Fibroblast of the conjunctiva (primary cell): ENCODE results near the gene AMMECR1.

Source experiments
- DNase-seq: peaks from one replicate; pipeline ENCODE4 v3.0.0-alpha.2; 2010; ENCODE audit warnings: low read depth

The AMMECR1 gene

DNA sequence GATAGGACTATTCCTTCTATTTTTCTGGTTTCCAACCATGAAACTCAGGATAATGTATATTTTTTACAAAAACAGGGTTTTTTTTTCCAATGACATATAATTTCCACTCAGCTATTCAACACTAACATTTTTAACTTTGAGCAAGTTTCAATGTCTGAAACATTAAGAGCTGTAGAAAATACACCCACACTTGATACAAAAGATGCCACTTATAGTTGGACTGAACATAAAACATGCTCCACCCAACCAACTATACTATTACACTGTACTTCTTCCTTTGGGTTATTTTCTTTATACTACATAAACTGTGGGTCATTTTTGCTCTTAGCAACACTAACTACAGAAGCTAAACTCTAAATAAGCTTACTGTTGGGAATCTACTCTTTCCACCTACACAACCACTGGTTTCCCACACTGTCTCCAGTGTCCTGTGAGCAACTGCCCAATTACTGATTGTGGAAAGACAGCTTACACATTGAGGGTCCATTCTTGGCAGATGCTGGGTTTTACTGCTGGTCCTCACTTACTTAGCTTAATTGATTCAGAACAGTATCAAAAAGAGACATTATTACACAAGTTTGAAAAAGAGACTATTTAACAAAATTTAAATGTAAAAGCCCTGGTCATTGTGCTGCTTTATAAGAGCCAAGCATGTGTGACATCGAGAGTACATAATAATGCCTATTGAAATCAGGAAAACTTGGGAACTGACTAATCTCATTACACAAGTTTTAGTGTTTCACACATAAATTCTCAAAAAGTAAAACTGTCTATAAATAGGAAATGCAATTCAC is 6.3 kb downstream of the AMMECR1 start:
- no peak for DNase-seq

DNA sequence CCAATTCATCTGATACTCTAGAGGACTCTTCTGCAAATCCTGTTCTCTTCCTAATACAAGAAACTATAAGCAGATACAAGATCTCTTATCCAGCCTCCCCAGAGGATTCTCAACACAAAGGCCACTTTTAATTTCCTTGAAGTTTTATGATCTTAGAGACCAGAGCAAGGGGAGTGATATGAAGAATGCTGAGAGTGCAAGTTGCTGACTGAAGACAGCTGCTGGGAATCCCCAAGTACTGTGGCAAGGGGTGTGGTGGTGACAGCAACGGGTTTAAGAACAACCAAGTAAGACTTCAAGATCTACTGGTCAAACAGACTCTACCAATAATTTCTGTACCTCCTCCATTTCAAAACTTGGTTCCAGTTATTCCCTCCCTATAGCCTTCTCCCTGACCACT is 7.0 kb downstream of the AMMECR1 start:
- DNase-seq, result no peak

DNA sequence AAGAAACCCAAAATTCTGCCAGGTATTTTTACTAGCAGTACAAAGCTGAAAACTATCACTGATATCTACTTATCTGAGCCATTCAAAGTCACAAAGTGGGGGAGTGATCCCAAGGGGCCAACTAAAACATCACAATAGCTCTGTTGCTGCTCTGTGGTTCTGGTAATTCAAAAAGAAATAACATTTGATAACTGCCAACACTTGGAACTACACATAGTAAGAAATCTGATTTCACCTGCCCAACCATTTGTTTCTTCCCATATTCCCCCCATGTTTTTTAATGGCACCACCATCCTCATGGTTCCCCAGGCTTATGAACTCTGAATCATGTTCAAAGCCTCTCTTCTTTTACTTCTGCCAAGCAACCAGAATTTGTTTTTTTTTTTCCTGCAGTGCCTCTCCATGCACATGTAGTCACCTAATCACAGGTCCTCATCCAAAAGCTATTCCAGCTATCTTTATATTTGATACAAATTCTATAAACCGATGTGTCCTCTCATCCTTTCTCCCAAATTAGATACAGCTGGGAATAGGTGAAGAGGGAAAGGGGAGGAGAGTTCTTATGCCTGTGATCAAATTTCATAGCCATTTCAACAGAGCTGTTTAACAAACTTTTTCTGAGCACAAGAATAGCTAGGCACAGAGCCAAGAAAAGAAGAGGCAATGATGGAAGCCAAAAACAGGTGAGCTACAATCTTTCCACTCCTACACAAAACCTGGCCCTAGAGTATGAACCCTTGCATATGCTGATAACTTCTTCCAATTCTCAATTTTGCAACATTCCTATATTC is 7.7 kb downstream of the AMMECR1 start:
- DNase-seq, result no peak

DNA sequence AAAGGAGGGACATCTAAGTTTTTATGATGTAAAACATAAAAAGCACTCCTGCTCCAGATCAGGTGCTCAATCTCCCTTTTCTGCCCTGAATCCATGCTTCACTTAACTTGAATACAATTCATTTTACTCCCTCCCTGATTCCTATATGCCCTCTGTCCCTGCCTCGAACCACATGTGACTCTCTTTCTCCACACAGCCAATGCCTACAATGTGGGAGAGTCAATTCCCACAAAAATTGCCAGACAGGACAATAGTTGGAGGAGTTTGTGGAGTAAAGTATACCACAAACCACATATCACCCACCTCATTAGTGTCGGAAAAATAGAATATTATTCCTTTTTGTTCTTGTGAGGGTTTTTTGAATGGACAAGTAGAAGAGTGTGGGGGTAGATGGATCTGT is 9.7 kb downstream of the AMMECR1 start:
- DNase-seq, result no peak

DNA sequence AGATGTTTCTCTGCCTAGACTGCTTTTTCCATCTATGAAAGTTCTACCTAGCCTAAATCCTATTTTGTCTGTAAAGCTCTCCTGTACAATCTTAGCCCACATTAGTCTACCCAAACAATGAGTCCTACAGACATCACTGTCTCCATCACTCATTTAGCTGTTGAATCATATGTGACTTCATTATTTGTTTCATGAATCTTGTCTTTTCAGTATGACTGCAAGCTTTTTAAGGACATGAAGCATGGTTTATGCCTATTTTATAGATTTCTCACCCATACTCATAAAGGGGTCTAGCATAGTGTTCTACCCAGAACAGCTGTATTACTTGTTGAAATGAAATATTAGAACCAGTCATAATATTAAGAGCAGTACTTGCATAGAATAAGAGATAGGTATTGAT is 13.0 kb downstream of the AMMECR1 start:
- no peak for DNase-seq

DNA sequence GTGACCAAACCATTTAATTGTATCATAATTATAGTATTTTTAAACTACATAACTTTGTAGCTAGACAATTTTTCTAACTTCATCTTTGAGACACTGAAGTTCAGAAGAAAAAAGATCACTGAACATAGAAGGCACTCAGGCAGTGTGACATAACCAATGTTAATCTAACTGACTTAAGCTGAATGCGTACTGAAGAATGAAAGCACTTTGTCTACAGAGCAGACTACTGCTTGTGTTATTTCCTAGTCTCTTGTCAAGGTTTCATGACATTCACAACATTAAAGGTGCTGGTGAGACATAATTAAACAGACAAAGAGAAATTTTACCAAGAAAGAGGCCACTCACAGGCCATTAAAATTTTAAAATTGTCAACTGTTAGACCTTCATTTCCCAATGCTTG is 13.5 kb downstream of the AMMECR1 start:
- DNase-seq, result no peak

DNA sequence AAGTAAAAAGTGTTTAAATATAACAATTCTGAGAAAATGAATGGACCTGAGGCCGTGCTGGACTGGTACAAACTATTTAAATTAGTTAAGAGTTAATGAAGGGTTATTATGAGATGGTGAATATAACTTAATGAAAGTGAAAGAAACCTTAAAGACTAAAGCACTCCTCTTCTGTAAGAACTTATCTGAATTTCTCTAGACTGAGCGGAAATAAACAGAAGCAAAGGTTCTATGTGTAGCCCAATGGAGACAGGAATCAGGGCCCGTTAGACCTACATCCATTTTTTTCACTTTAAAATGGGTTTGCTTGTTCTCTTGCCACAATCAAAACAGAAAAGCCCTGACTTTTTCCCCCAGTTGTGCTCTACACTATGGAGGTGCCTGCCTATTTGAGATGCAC is 14.9 kb downstream of the AMMECR1 start:
- no peak for DNase-seq

DNA sequence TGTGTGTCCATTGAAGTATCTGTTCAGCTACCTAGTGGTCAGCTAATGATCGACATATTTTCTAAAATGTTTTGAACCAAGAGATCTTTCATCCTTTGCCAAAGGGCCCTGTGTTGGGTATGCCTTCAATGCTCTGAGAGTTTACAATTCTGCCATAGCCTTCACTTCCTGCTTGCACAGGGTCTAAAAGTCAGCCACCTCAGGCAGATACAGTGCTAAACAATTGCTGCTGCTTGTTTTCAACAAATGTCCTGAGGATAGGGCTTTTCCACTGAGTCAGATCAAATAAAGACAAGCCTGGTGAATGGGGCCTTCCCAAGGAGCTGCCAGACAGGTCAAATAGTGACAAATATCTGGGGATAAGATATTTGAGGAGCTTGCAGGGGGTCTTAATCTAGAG is 16.7 kb downstream of the AMMECR1 start:
- no peak for DNase-seq

DNA sequence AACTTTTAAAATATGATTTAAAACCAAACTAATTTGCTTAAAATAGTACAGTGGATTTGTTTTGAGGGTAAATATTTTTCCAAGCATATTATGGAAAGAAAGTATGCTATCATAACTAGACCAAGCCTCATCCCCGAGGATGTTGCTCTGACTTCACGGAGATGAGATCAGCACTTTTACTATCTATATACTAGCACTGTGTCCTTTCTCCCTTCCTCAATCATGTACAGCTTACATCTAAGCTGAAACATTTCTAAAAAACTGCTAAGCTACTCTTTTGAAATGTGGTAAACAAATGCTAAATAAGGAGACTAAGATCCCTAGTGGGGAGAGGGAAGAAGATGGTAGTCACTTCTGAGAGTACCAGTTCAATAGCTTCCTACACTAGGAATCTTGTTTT is 23.8 kb downstream of the AMMECR1 start:
- DNase-seq, result no peak

DNA sequence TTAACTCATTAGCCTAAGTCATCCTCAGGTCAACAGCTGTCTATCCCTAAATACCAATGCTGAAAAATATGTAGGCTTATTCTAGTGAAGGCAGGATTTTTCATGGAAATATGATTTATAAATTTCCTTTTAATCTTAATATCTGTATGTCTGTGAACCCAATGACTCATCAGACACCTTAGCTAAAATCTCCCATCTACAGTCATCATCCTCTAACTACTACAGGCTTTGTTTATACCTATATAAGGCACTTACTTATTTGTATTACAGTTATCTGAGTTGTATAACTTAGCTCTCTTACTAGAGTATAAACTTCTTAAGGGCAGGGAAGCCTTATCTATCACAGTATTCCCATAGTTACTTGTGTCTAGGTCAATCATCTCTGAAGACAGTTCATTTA is 24.2 kb downstream of the AMMECR1 start:
- no peak for DNase-seq

DNA sequence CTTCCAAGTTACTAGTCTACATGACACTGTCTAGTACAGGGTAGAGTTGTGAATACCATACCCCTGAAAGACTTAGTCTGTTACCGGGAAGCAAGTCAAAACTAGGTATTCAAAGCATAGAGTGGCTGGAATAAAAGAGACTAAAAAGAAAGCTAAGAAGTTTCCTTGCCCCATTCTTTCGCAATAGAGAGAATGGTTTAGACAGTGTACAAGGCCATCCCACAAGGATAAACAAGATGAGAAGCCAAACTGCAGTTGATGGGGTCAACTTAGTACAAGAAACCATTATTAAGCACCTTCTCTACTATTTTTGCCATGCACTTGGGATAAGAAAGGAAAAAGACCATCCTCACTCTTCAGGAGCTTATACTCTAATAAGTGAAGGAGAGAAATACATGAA is 30.3 kb downstream of the AMMECR1 start:
- DNase-seq, result no peak

DNA sequence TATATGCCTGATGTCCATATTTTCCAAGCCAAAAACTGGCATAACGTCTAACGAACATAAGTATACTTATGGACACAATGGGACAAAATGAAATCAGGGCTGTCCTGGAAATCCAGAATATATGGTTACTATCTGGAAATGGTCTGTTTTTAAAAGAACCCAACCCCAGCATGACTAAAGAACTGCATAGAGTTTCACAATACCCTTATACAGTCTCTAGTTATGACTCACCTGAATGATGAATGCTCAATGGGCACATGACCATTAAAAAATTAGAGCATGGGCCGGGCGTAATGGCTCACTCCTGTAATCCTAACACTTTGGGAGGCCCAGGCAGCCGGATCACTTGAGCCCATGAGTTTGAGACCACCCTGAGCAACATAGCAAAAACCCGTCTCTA is 31.8 kb downstream of the AMMECR1 start:
- peak; percentile 68 for DNase-seq

DNA sequence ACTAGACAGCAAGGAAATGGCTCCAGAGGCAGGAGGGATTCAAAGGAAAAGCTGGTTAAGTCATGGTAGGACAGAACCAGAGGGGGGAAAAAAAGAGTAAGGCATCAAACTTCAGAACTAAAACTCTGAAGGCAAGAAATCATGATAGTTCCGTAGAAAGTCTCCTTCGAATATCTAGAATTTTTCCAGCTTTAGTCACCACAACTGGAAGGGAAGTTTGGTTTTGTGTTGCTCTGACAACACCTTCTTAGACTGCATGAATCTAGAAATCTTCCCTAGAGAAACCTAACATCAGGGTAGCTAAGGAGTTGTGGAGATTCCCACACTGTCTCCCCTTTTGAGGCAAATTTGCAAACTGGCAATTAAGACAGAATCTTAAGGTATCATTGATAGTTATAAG is 33.7 kb downstream of the AMMECR1 start:
- DNase-seq, result peak; percentile 58

DNA sequence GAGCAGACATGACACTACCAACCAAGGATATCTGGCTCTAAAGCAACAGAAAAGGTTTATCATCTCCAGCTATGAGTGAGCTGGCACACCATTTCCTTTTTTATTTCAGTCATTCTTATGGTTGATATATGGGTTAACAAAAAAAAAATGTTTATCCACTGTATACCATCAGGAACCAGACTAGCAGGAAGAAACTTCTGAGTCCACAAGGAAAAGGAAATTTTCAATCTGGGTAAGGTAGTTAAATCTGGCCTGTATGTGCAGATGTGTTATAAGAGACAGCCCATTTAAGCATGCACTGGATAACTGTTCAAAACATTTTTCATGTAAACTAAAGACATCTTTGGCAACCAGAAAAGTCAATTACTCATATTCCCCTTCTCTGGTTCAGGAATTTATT is 35.0 kb downstream of the AMMECR1 start:
- DNase-seq, result no peak

DNA sequence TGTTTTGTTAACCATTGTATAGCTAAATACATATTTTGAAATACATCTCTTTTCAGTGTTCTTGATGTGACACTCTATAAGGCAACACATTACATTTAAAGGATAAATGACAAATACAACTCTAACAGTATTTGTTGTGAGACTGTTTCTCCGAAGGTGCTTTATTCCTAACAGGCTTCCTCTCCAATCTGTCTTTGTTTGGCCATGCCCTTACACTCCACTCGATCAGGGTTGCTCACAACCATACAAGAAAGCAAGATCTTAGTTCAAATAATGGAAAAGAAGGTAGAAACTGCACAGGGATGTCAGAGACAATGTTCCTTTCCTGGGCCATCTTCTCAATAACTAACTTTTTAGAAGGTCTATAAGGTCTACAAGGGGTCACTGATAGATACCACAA is 36.5 kb downstream of the AMMECR1 start:
- DNase-seq, result no peak

DNA sequence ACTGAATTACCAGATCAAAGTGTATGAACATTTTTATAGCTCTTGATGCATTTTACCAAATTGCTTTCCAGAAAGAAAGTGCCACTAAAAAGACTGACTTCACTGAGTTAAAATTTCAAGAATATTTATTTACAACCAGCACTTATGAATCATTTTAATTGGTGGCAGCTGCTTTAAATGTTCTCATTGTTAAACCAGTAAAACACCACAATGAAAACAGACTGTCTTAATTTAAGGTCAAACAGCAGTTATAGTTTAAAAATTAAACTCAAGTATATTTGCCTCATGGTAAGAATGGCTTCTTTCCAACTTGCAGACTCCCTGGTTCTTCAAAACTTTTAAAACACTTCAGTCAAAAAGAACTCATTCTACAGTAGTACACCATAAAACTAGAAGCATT is 36.9 kb downstream of the AMMECR1 start:
- DNase-seq, result peak; percentile 52

DNA sequence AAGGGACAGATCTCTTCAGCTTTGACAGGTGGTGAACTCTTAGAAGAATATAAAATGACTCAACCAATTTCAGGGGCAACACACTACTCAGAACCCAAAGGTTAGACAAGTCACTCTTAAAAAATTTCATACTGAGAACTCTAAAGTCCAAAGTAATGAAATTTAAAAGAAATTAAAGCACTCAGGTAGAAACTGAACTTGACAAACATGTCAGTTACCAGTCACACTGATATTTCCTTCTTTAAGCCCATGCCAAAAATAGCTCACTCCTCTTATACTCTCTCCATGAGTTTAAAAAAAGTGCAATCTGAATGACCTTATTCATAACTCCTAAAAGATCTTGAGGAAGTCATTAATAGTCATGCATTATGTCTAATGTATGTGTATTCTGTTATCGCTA is 40.3 kb downstream of the AMMECR1 start:
- DNase-seq, result no peak

DNA sequence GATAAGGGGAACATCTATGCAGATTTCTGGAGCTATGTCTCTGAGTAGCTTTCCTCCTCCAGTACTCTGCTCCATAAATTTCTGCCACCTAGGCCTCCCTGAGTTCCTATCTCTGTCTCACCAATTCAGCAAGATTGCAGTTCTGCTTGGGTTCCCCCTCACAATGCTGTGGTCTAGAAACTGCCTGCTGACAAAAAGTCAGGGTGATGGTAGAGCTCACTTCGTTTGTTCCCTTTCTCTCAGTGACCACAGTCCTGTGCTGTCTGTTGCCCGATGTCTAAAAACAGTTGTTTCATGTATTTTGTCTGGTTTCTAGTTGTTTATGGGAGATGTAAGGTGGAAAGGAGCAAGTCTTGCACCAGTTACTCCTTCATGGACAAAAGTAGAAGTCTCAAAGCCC is 41.1 kb downstream of the AMMECR1 start:
- DNase-seq, result no peak

DNA sequence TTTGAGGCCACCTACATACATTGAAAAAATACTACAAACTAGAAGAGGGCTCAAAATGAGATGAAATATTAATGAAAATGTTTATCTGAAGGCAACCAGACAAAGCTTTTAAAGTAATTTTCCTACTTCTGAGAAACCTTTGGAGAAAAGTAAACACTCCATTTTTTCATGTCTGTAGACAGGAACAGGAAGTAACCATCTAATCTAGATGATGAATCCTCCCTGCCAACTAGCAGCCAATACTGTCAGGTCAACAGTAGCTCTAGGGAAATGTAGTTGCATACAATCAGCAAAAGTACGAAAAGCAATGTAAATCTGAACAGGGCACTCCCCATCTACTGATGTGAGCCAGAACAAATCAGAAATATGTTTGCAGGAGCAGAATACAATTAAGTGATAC is 49.0 kb downstream of the AMMECR1 start:
- DNase-seq, result no peak

DNA sequence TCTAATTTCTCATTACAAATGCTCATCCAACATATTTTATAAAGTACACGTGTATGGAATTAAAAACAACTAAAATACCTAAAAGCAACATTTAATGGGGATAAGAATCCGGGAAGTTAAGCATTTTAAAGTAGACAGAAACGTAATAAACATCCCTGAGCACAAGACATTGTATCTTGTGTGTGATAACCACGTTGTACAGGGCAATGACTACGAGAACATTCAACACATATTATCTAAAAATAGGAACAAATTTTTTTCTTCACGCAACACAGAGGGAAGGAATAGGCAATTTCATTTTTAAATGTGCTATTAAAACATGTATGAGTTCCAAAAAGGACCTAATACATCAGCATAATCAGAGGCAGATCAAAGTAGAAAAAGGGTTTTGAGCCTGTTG is 49.5 kb downstream of the AMMECR1 start:
- DNase-seq, result no peak

DNA sequence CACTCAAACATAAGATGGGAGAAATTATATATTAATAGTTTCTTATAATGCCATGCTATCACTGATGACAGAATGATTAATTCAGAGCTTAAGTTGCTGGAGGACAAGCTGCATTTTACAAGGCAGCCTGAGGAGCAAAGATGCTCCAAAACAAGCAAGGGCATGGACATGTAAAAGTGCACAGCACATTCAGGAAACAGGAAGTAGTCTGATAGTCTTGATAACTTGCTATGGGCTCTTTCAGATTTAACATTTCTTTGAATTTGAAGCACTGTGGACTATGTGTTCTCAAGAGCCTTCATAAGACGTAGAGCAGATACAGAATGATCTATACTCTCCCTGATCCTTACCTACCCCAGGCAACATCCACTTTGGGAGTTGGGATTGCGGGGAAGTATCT is 50.0 kb downstream of the AMMECR1 start:
- no peak for DNase-seq

DNA sequence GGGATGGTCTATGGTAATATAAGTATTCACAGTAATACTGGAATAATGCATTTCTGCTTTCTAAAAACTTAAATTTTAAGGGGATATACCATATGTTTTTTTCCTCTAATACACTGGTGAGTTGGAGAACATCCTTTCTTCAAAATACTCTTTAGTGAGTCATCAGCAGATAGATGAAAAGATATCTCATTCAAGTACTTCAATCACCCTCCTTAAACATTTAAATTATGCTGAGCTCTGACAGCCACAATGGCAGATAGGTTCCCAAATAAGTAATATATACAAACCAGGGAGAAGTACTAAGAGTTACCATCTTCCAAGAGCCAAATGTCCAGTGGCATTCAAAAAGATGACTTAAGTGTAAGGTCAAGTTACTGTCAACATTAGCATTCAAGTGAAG is 52.2 kb downstream of the AMMECR1 start:
- no peak for DNase-seq

DNA sequence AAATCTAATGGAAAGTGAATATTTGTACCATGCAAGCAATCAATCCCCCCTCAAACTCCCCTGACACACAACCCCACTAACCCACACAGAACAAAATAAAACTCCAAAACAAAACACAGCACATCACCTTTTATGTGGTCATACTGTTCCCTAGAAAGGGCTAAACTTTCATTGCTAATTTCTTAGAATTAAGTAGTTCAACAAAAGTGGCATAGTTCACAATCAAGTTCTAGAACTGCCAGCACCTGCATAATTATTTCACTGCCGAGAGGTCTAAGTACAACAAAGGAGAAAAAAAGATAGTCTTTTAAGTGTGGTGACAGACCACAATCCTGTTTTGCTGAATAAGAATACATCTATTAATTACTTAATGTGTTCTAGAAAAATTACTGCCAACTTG is 58.8 kb downstream of the AMMECR1 start:
- DNase-seq, result no peak

DNA sequence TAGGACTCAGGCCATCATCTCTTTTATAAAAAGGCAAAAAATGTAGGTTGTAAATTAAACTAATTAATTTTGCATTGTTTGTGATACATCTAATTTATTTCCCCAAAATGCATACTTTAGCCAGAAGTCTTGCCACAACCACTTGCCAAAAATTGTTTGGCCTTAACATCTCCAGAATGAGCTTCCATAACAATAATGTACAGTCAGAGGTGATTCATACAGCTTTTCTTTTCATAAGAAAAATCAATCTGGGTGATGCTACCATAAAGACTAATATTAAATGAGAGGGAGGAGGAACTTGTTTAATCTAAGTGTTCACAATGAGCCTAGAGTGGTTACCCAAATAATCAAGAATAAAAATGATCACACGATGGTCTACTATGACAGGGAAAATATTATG is 59.3 kb downstream of the AMMECR1 start:
- DNase-seq, result no peak
